HG03135 (cell line): Measurements from ENCODE around the gene RPH3AL.
"Not testable (repeated sequence)": the region's sequence is repeated elsewhere in the genome, so short reads cannot be mapped to it uniquely, and the experiment has no call there.

ENCODE experiments used
- ATAC-seq: cut with Tn5 transposase; IDR thresholded peaks from one replicate; pipeline ENCODE4 v1.9.1; 2021; ENCODE audit warnings: mild to moderate bottlenecking, moderate library complexity; ENCODE audit not compliant: unreplicated experiment

The RPH3AL gene

GRCh38 chr17:379531-380465 lies 27.2 kb upstream of the RPH3AL start:
- ATAC-seq = no peak

- no peak for ATAC-seq
Measured at GRCh38 chr17:378068-378467, 25.5 kb upstream of the RPH3AL start.

GRCh38 chr17:376936-377863 lies 24.6 kb upstream of the RPH3AL start:
- no peak for ATAC-seq

- ATAC-seq = no peak
Measured at GRCh38 chr17:373613-374230, 21.1 kb upstream of the RPH3AL start.

GRCh38 chr17:372157-373152 lies 19.8 kb upstream of the RPH3AL start:
- ATAC-seq = no peak

GRCh38 chr17:371583-371982 lies 19.0 kb upstream of the RPH3AL start:
- no peak for ATAC-seq

- not testable (repeated sequence) for ATAC-seq
Measured at GRCh38 chr17:367656-368055, 15.0 kb upstream of the RPH3AL start.

GRCh38 chr17:366657-367615 lies 14.3 kb upstream of the RPH3AL start:
- not testable (repeated sequence) for ATAC-seq

GRCh38 chr17:364766-365165 lies 12.2 kb upstream of the RPH3AL start:
- no peak for ATAC-seq

- ATAC-seq = no peak
Measured at GRCh38 chr17:364308-364707, 11.7 kb upstream of the RPH3AL start.

GRCh38 chr17:362721-363120 lies 10.1 kb upstream of the RPH3AL start:
- ATAC-seq = no peak

GRCh38 chr17:360092-360750 lies 7.6 kb upstream of the RPH3AL start:
- ATAC-seq = no peak

- no peak for ATAC-seq
Measured at GRCh38 chr17:358491-359151, 6.0 kb upstream of the RPH3AL start.

GRCh38 chr17:357644-358043 lies 5.0 kb upstream of the RPH3AL start:
- no peak for ATAC-seq

GRCh38 chr17:356671-357434 lies 4.2 kb upstream of the RPH3AL start:
- no peak for ATAC-seq

- no peak for ATAC-seq
Measured at GRCh38 chr17:354651-355556, 2.3 kb upstream of the RPH3AL start.
